Activated naive CD8-positive, alpha-beta T cell treated with anti-CD3 and anti-CD28 coated beads, Interleukin-2, amount 50 U/mL, for 16 hours (primary cell): ENCODE measurements around the gene TLR2.
A peak's percentile ranks its signal among the peaks of the same experiment; 100 is the strongest.

Experiments
- DNase-seq: peaks from one replicate; pipeline ENCODE4 v3.0.0-alpha.2; 2020; ENCODE audit warnings: low read depth, low spot score

Gene TLR2, protein sequence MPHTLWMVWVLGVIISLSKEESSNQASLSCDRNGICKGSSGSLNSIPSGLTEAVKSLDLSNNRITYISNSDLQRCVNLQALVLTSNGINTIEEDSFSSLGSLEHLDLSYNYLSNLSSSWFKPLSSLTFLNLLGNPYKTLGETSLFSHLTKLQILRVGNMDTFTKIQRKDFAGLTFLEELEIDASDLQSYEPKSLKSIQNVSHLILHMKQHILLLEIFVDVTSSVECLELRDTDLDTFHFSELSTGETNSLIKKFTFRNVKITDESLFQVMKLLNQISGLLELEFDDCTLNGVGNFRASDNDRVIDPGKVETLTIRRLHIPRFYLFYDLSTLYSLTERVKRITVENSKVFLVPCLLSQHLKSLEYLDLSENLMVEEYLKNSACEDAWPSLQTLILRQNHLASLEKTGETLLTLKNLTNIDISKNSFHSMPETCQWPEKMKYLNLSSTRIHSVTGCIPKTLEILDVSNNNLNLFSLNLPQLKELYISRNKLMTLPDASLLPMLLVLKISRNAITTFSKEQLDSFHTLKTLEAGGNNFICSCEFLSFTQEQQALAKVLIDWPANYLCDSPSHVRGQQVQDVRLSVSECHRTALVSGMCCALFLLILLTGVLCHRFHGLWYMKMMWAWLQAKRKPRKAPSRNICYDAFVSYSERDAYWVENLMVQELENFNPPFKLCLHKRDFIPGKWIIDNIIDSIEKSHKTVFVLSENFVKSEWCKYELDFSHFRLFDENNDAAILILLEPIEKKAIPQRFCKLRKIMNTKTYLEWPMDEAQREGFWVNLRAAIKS

DNA sequence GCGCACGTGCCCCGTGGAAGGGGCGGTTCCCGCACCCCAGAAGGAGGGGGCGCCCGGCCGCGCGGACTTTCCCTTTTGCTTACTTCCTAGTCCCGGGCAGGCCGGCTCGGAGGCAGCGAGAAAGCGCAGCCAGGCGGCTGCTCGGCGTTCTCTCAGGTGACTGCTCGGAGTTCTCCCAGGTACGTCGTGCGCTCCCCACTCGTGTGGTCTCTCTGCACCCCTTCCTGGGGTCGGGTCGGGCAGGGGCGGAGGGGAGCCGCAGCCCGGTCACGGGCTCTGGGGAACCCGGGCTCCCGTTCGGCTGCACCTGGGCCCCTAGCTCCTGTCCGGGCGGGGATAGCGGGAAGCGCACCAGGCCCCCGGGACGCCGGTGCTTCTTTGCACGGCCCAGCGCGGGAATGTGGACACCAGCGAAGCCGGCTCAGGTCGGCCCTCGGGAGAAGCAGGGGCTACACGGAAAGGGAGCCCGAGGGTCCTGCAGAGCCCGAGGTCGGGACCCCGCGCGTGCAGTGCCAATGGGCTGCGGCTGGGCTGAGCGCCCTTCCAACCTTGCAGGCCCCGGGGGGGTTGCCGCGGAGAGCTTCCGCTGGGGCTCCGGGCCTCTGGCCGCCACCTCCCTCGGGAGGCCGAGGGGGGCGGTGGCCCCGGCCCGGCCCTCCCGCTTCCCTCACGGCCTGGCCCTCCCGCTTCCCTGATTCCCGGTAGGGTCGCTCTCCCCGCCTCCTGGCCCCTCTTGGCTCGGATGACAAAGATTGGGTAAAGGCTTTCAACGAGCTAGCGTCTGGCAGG lies at the start of gene TLR2:
TSS of gene TLR2 (plus strand) at position 99 of the 789 bp plus-strand sequence. CDS start 18,628 bp downstream, outside the sequence.
- peak; percentile 51 for DNase-seq

DNA sequence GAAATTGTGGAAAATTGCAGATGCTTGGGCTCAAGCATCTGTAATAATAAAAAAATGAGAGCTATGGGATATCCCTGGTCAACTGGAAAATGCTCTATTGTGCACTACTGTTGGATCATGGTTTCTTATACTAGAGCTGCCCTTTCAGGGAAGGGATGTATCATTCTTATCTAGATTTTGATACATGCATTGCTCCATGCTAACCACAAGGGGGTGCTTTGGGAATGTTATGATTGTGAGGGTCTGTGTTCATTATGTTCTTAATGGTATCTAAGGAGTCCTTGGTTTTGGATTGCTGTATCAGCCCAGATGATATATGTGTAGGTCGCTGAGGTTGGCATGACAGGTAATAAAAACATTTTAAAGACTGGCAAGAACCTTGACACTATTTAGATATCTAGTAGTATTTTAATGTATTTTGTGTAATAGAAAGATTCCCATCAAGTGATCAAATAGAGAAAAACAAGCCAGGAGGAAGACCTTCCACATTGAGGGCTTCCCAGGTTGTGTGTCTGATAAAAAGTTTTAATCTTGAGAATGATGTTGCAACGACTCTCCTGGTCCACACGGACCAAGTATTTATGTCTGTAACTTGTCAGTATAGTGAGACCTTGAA lies 49.2 kb upstream of the TLR2 start:
- no peak for DNase-seq

DNA sequence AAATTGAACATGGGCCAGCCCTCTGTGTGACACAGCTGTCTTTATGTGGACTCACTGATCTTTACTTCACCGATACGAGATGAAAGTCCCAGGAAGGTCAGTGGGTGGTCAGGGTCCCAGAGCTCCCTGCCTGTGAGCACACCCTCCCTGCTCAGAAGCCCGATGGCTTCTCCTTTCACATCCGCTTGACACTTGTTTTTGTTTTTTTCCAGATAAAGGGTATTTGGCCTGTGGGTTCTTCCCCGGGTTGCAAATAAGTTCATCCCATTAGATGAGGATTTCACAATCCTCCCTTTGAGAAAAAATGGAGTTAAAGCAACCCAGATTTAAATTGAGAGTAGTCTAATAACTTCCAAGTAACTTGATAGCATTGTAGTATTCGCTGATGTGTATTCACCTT lies 48.2 kb upstream of the TLR2 start:
- no peak for DNase-seq

DNA sequence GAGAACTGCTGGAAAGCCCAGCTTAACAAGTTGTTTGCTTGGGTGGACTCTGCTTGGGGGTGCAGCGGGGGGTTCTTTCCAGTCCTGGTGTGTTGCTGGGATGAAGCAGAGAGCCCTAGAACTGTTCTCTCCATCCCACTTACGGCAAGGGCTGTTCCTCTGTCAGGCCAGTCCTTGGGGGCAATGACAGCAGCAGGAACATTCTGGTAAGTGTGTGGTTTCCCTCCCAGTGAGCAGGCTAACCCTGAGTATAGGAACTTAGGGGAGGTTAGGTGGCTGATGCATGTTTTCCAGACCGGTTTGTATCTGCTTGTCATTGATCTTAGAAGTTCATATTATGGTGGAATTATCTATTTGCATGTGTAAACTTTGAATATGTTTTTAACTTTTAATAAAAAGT lies 46.9 kb upstream of the TLR2 start:
- no peak for DNase-seq

DNA sequence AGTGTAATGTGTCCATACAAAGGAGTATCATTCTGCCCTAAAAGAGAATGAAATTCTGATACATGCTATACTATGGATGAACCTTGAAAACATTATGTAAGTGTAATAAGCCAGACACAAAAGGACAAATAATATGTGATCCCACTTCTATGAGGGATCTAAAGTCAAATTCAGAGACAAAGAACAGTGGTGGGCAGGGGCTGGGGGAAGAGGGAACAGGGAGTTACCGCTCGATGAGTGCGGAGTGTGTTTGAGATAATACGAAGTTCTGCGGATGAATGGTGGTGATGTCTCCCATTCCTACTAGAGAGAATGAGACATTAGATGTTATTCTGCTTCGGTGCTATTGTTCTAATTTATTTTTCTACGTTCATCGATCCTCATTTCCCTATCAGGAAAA lies 46.1 kb upstream of the TLR2 start:
- DNase-seq, result no peak

DNA sequence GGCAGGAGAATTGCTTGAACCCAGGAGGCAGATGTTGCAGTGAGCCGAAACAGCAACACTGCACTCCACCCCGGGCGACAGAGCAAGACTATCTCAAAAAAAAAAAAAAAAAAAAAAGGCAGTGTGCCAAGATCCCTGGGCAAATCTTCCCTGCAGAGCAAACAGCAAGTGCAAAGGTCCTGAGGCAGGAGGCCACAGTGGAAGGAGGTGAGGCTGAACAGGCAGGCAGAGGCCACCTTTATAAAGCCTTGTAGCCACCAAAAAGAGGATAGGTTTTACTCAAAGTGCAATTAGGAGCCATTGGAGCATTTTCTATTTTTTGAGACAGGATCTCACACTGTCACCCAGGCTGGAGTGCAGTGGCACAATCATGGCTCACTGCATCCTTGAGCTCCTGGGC lies 45.1 kb upstream of the TLR2 start:
- DNase-seq, result no peak

DNA sequence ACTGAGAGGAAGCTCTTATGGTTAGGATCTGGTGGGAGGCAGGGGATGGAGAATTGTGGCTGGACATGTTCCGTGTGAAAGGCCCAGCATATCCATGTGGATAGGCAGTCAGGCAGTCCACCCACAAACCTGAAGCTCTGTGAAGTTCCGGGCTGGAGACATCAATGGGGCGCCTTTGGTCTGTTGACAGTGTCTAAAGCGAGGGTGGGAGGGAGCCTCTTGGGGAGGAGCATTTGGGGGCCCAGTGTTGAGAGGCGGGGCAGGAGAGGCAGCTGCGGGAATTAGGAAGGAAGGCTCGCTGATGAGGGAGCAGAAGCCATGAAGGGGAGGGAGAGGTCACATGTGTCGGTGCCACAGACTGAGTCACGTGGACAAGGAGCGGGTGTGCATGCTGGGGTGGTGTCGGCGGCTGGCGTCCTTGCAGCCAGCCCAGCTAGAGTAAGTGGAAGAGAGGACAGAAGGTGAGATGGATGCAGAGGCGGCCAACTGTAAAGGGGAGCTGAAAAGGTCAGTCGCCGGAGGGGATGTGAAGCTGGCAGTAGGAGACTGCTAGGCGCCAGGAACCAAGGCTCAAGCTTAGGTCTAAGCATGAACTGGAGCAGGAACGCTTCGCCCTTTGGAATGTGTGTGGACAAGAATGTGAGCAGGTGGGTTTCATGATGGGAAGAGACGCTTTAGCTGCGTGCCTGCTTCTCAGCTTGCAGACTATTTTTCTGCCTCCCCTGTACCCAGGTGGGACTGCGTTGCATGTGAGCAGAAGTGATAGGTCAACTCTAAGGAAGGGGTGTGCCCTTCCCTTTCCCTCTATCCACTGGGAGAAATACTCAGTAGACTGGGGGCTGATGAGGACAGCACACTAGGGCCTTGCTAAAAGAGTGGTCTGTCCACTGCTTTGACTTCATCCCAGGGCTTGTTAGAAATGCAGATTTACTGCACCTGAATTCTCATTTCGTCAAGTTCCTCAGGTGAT lies 44.0 kb upstream of the TLR2 start:
- DNase-seq, result no peak

DNA sequence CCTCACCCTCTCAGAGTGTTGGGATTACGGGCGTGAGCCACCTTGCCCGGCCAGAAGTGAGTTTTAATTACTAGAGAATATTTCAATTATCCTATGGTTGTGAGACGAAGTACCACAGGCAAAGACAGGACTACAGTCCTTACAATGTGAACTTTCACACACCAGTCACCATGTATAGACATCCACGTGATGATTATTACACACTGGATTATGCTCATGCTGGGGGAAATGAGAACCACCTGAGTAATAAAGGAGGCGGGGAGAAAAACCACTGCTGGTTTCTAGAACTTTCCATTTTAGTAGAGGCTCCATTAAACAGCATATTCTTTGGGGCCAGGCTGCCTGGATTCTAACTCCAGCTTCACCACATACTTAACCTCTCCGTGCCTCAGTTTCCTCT lies 42.5 kb upstream of the TLR2 start:
- no peak for DNase-seq

DNA sequence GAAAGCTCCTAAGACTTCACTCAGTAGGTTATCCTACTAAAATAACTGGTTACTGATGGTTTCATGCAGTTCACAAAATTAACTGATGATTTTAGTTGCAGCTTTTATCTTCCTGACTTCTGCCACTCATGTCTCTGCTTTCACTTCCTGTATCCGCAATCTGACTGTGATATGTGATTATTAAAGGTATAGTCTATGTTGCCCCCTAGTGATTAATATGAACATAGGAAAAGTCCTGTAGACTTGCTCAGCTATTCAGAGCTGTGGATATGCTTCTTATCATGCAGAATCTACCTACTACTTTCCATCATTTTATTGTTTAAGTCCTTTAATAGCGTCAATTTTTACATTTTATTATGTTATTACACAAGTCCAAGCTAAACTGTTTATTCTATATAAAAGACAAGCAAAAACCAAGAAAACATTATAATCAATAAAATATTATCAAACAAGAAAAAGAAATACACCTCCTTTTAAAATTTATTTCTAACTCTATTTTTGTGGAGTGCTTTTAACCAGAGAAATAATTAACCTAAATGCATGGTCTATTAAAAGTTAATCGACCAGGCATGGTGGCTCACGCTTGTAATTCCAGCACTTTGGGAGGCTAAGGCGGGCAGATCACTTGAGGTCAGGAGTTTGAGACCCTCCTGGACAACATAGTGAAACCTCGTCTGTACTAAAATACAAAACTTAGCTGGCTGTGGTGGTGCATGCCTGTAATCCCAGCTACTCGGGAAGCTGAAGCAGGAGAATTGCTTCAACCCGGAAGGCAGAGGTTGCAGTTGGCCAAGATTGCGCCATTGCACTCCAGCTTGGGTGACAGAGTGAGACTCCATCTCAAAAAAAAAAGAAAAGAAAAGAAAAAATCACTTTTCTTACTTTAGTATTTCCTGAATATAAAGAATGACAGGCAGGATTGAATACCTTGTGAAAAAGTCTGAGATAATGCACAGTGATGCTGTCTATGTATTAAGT lies 40.4 kb upstream of the TLR2 start:
- DNase-seq, result no peak

DNA sequence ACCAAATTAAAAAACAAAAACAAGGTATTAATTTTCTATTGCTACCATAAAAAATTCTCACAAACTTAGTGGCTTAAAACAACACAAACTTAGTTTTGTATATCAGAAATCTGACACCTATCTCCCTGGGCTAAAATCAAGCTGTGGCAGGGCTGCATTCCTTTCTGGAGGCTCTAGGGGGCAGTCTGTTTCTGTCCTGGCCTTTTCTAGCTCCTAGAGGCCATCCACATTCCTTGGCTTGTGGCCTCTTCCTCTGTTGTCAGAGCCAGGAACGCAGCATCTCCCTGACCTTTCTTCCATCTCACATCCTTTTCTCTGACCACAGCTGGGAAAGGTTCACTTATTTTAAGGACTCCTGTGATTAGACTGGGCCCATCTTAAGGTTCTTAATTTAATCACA lies 38.9 kb upstream of the TLR2 start:
- DNase-seq, result no peak

DNA sequence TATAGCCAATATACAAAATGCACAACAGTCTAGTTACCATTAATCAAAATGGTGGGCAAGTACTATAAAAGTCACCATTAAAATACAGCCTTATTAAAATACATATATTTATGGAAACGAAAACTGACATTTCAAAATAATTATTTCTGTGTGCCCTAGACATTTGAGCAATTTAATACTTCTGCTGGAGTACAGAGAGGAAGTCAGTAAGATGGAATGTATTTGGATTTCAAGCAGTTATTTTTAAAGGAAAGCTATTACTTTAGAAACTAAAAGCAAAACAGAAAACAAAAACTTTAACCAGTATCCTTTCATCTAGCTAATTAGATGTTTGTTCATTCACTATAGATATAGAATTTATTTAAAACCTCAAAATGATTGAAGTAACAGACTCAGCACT lies 37.8 kb upstream of the TLR2 start:
- no peak for DNase-seq

DNA sequence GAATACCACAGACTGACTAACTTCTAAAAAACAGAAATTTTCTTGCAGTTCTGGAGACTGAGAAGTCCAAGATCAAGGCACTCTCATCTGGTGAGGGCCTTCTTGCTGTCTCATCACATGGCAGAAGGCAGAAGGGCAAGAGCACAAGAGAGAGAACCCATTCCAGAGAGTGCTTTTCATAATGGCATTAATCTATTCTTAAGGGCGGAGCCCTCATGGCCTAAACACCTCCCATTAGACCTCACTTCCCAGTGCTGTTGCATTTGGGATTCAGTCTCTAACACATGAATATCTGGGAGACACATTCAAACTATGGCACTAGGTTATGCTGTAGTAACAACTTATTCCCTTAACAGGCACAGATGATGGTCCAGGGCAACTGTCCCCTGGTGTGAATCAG lies 37.1 kb upstream of the TLR2 start:
- no peak for DNase-seq

DNA sequence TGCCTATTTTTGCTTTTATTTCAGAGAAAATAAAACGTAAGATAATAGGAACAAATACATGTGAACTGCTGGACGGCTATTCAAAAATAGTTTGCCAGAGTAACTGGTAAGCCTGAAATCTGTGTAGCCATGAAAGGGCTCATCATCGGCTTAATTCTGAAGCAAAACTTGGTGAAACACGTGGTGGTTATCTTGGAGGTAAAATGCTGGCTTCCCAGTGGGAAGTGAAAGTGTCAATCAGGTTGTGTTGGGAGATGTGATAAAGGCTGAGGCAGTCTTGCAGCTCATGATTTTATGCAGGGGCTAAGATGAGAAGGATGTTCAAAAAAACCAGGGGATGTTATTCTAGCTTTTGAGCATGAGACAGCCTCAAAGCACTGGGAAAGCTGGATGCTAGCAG lies 36.1 kb upstream of the TLR2 start:
- DNase-seq, result no peak

DNA sequence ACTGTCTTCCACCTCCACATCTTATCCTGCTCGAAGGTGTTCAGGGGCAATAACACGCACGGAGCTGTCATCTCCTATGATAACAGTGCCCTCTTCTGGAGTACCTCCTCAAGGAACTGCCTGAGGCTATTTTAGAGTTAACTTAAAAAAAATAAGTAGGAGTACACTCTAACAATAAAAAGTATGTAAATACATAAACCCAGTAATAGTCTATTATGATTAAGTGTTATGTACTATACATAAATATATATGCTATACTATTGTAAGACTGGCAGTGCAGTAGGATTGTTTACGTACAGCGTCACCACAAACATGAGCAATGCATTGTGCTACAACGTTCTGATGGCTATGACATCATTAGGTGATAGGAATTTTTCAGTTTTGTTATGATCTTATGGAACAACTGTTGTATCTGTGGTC lies 34.5 kb upstream of the TLR2 start:
- no peak for DNase-seq

DNA sequence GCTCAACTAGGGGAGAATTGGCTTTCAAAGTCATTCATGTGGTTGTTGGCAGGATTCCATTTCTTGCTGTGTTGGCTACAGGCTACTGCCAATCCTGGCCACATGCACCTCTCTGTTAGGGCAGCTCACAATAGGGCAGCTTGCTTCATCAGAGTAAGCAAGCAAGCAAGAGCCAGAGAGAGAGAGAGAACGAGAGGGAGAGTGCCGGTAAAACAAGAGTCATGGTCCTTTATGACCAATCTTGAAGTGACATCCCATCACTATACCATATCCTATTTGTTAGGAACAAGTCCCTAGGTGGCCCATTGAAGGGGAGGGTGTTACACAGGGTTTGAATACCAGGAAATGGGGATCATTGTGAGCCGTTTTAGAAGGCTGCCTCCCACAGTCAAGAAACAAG lies 33.0 kb upstream of the TLR2 start:
- DNase-seq, result no peak

DNA sequence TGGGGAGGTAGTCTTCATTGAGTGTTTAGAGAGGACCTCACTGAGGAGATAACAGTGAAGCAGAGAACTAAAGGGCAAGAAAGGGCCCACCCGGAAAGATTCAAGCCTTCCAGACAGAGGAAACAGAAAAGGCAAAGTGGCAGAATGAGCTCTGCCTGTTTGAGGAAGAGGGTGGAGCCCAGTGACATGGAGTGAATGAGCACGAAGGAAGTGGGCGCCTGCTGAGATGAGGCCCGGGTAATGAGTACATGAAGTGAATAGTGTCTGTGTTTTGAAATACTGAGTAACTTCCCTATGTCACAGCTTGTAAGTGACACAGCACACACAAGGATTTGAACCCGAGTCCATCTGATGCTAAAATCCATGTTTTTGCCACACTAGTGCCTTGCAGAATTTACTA lies 32.5 kb upstream of the TLR2 start:
- no peak for DNase-seq

DNA sequence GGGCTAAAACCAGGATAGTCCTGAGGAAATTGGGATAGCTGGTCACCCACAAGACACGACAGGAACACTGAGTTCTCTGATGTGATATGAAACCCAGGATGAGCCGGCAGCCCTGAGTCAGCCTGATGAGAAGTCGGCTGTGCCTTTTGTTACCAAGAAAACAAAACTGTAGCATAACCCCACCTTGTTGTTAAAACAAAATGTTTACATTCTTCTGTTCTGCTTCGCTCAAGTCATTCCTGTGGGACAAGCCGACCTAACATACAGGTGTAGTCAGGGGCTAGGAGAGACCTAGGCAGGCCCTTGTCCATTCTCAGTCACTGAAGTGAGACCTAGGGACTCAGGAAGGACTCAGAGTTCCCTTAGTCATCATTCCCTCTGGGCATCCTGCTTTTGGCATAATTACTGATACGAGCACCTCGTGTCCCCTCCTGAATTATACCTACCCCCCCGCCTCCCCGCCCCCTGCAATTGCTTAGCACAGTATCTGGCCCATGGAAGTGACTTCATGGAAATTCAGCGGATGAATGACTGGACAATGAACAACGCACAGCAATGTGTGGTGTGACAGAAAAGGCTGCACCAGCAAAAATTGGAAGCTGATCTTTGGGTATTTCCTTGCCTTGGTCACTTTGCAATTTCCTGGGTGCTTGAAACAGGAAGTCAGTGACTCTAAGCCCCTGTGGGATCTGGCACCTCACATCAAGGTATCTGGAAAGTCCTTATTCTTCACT lies 31.9 kb upstream of the TLR2 start:
- no peak for DNase-seq

DNA sequence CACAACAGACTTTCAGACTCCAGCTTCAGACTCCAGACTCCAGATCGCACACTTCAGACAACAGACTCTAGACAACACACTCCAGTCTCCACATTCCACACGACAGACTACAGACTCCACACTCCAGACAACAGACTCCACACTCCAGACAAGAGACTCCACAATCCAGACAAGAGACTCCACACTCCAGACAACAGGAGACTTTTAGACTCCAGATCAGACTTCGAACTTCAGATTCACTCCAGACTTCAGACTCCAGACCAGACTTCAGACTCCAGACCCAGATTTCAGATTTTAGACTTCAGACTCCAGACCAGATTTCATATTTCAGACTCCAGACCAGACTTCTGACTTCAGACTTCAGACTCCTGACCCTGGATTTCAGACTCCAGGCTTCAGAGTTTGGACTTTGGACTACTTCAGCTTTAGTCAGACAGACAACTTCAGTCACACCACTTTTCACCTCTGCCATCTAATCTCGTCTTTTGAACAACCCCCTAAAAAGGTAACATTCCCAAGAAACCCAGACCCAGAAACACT lies 29.0 kb upstream of the TLR2 start:
- no peak for DNase-seq
